AG20443 (cell line): ENCODE results near the gene BSND.

Experiments used
- DNase-seq: peaks from one replicate; pipeline ENCODE4 v3.0.0; 2012; ENCODE audit warnings: low spot score, mixed read lengths

The BSND gene

GRCh38 chr1:54991939-54992338 is 6.8 kb upstream of the BSND start:
- no peak for DNase-seq

- DNase-seq, result no peak
Measured at GRCh38 chr1:54993140-54993539, 5.6 kb upstream of the BSND start.

- DNase-seq, result no peak
Measured at GRCh38 chr1:54994355-54994990, 4.3 kb upstream of the BSND start.

GRCh38 chr1:54995013-54995760 is 3.5 kb upstream of the BSND start:
- DNase-seq, result no peak

- no peak for DNase-seq
Measured at GRCh38 chr1:54995835-54996234, 2.9 kb upstream of the BSND start.

- DNase-seq, result peak; percentile 93
Measured at GRCh38 chr1:54996359-54996868, 2.3 kb upstream of the BSND start.

- DNase-seq, result peak; percentile 55
Measured at GRCh38 chr1:54996869-54997710, 1.6 kb upstream of the BSND start.

- DNase-seq, result no peak
Measured at GRCh38 chr1:54997711-54997986, 1.1 kb upstream of the BSND start.

- DNase-seq, result no peak
Measured at GRCh38 chr1:54998100-54998499, 633 bp upstream of the BSND start.

- DNase-seq, result no peak
Measured at GRCh38 chr1:55000110-55001085, 1.7 kb downstream of the BSND start.

GRCh38 chr1:55001311-55001710 is 2.6 kb downstream of the BSND start:
- DNase-seq, result no peak

GRCh38 chr1:55002686-55003085 is 4.0 kb downstream of the BSND start:
- no peak for DNase-seq

GRCh38 chr1:55005351-55006140 is 6.8 kb downstream of the BSND start:
- no peak for DNase-seq

GRCh38 chr1:55006931-55007330 is 8.2 kb downstream of the BSND start:
- DNase-seq, result no peak

- DNase-seq, result peak; percentile 87
Measured at GRCh38 chr1:55007625-55008024, 8.9 kb downstream of the BSND start.

- no peak for DNase-seq
Measured at GRCh38 chr1:55010194-55010886, 11.6 kb downstream of the BSND start.

- DNase-seq, result no peak
Measured at GRCh38 chr1:55010887-55011217, 12.1 kb downstream of the BSND start.

GRCh38 chr1:55012661-55013060 is 13.9 kb downstream of the BSND start:
- DNase-seq, result no peak

GRCh38 chr1:55015123-55015522 is 16.4 kb downstream of the BSND start:
- no peak for DNase-seq
